GM19452 (cell line): Measurements from ENCODE around the gene TOB1.

Source experiments
- ATAC-seq: cut with Tn5 transposase; IDR thresholded peaks from one replicate; pipeline ENCODE4 v1.9.1; 2021; ENCODE audit not compliant: unreplicated experiment

The TOB1 gene, protein sequence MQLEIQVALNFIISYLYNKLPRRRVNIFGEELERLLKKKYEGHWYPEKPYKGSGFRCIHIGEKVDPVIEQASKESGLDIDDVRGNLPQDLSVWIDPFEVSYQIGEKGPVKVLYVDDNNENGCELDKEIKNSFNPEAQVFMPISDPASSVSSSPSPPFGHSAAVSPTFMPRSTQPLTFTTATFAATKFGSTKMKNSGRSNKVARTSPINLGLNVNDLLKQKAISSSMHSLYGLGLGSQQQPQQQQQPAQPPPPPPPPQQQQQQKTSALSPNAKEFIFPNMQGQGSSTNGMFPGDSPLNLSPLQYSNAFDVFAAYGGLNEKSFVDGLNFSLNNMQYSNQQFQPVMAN

DNA sequence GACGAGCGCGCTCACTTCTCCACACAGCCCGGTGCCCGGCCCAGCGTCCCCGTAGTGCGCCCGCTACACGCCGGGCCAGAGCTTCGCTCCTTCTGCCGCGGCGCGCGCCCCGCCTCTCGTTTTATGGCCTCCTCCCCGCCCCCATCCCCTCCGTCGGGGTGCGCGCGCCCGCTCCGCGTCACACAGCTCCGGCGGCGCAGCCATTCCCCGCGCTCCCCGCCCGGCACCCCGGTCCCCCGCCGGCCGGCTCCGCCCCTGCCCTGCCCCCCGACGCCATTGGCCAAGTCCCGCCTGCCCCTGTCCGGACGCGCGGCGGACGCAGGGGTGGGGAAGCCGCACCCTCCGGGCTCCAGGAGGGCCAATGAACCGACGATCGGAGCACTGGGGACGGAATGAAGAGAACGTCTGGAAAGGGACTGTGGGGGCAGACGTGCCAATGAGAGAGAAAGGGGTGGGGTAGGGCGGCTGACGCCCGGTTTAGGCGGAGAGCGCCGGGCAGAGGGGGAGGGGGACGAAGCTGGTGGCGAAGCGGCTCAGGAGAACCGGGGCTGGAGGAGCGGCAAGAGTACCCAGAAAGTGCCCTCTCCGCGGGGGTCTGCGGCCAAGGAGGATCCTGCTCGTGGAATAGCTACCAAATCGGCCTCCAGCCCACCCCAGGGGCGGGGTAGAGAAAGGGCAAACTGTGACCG lies at the start of gene TOB1:
TOB1 (minus strand) TSS at position 94 of the 689 bp plus-strand sequence. CDS start 2,337 bp downstream, outside the sequence.
- ATAC-seq: peak; percentile 70

DNA sequence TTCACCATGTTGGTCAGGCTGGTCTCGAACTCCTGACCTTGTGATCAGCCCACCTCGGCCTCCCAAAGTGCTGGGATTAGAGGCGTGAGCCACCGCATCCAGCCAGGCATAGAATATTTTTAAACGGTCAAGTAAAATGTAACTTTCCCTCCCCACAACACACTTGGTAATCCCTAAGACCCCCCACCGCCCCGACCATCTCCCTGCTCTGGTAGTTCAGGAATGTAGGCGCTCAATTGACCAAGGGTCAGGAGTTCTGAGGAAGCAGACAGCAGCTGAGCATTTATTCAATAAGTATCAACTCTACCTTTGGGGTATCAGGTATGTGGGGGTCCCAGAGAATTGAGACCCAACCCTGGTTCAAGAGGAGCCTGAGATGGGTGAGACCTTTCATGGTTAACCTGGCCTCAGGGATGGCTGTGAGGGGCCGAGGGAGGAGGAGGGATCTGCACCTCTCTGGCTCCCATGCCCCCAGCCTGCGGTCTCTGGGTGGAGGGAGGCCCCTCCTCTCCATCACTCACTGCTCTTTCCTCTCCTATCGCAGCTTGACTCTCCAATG lies 48.4 kb upstream of the TOB1 start:
- ATAC-seq: no peak

DNA sequence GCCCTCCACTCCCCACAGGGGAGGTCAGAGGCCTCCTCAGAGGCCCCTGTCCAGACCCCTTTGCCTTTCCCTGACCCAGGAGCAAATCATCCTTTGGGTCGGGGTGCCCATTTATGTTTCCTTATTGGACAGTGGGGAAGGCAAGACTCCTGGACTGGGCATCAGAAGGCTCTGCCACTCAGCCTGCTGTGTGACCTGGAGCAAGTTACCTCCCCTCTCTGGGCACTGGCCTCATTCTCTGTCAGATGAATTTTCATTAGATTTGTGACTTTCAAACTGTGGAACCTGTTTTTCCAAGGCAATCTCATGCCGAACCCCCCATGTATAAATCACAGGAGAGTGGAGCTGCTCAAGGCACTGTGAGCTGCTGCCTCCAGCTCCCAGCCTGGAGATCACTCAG lies 47.0 kb upstream of the TOB1 start:
- ATAC-seq: no peak

DNA sequence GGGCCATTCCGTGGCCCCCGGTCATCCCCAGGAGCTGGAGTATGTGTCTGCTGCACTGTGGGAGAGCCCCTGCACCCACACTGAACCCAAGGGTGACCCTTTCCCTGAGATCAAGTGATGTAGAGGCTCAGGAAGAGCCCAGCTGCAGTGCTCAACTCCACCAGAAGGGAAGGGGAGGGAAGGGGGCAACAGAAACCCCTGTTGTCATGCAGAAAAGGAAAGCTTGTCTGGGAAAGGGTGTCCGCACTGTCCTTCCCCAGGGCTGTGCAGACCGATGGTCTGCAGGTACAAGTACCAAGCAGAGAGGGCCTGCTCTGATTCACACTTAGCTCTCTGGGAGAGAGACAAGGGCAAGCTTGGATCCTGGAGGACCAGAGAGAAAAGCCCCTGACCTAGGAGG lies 45.7 kb upstream of the TOB1 start:
- no peak for ATAC-seq

GRCh38 chr17:50911450-50911849 lies 45.3 kb upstream of the TOB1 start:
- ATAC-seq: no peak

- no peak for ATAC-seq
These were observed 43.8 kb upstream of the TOB1 start for GRCh38 chr17:50909765-50910605.

DNA sequence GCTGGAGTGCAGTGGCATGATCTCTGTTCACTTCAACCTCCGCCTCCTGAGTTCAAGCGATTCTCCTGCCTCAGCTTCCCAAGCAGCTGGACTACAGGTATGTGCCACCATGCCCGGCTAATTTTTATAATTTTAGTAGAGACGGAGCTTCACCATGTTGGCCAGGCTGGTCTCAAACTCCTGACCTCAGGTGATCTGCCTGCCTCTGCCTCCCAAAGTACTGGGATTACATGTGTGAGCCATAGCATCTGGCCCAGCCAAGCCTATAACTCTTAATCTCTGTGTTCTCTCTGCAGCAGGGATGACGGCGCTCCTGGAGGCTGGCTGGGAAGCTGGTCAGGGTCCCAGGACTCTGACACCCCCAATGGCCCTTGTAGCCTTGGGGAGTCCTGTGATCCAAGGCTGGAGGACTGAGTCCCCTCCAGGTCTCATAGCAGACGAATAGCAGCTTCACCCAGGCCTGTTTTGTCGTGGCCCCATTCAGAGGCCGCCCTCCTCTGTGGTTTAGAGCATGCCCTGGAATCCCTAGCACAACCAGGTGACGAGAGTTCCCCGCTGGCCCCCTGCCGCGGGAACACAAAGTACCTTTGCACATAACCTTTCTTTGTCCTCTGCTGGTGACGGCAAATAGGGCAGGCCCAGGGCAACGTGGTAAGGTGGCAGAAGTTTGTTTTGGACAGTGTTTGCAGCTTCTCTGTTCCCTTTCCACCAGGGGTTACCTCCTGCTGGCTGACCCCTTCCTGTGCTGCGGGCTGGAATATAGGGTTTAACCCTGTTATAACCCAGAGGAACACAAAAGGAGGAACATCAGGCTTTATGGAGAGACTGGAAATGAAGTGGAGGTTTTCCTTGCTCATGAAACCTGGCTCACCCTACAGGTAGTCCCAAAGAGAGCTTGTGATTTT lies 43.0 kb upstream of the TOB1 start:
- no peak for ATAC-seq

GRCh38 chr17:50908140-50908859 lies 42.1 kb upstream of the TOB1 start:
- no peak for ATAC-seq

- ATAC-seq: no peak
These were observed 40.3 kb upstream of the TOB1 start for GRCh38 chr17:50906443-50906842.

DNA sequence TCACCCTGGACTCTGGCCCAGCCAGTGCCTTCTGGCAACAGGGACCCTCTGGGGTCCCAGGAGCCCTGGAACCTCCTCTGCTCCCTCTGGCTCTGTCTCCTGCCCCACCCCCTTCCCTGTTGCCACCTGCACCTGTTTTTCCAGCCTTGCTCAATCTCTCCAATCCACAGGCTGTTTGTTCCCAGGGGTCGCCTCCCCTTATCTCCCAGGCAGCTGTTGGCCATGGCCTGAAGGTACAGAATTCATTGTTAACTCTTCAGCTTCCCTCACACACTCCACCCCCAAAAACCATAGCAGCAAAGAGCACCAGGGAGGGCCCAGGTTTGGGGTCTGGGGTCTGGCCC lies 39.3 kb upstream of the TOB1 start:
- no peak for ATAC-seq

GRCh38 chr17:50904518-50905459 lies 38.6 kb upstream of the TOB1 start:
- no peak for ATAC-seq

DNA sequence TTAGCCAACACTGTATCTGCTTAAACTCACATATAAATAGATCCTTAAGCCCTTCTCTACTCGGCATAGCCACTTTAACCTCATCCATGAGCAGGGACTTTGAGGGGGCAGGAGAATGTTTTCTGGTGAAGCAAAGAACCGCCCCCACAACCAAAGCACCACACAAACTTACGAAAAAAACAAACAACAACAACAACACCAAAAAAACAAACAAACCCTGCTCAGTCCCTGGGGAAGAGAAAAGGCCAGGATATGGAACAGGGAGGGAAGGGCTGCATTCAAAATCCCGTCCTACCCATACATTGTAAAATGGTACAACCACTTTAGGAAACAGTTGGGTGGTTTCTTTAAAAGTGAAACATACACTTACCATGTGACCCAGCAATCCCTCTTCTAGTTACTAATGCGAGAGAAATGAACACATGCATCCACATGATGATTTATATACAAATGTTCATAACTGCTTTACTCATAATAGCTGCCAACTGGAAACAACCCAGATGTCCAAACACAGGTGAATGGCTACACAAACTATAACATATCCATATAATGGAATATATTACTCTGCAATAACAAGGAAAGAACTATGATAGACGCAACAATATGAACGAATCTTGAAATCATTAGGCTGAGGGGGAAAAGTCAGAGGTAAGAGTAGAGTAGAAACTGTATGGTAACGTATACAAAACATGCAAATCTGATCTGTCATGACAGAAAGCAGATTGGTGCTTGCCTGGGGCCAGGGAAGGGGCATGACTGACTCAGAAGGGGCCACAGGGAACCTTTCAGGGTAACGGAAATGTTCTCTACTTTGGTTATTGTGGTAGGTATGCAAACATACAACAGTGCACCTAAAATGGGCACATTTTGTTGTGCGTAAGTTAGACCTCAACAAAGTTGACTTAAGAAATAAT lies 37.7 kb upstream of the TOB1 start:
- no peak for ATAC-seq

DNA sequence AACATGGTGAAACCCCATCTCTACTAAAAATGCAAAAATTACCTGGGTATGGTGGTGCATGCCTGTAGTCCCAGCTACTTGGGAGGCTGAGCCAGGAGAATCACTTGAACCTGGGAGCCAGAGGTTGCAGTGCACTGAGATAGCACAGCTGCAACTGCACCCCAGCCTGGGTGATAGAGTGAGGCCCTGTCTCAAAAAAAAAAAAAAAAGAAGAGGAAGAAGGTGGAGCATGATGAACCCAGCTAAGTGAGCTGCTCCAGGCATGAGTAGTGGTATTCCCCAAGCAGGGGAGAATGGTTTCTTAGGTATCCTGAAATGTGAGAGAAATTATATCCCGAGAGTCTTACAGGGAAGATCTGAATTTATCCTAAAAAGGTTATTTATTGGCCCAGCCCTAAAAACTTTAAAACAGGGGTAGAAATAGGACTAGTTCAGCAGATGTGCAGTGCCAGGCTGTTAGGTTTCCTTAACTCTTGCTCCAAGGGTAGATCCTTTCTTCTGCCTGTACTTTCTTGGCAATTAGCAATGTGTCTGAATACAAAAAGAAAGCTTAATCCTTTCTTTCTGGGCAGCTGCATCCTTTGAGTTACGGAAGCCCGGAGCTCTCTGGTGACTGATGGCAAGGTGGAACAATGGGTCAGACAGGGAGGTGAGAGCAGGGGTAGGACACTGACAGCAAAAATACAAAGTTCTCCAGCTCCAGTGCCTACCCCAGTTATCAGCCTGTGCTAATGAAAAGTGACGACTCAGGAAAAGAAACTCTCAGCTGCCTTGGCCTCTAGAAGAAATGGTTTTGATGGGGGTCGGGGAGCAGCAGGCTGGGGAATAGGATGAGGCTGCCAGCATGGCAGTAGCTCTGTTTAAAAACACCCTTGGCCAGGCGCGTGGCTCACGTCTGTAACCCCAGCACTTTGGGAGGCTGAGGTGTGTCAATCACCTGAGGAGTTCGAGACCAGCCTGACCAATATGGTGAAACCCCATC lies 36.5 kb upstream of the TOB1 start:
- ATAC-seq: no peak

- no peak for ATAC-seq
These were observed 34.3 kb upstream of the TOB1 start for GRCh38 chr17:50900383-50900892.

DNA sequence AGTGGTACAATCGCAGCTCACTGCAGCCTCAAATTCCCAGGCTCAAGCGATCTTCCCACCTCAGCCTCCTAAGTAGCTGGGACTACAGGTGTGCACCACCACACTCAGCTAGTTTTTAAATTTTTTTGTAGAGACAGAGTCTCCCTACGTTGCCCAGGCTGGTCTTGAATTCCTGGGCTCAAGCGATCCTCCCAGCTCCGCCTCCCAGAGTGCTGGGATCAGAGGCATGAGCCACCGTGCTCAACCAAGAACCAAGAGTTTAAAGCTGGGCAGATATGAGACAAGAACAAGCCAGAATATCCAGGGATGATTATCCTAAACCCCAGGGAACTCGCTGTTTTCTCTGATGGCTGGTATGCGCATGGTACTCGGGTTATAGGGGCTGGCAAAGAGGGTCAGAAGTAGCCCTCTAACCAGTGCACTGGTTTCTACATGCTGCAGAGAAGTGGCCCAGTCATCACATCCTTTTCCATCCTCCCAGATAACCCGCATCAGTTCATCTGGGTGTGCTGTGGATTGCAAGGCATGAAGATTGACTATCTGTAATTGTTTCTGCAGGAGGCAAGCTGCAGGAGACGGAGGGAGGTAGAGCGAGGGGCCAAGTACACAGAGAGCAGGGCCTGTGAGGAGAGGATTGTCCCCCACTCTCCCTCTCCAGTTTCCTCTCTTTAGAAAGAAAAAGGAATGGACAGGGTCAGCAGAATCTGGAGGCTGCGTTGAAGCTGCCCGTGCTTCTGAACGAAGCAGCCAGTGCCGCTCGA lies 33.6 kb upstream of the TOB1 start:
- no peak for ATAC-seq
